HG02571 (cell line): Measurements from ENCODE around the gene SYNPO2L.
A peak's percentile ranks its signal among the peaks of the same experiment; 100 is the strongest.

Source experiments
- ATAC-seq: cut with Tn5 transposase; IDR thresholded peaks from one replicate; pipeline ENCODE4 v1.9.1; 2021; ENCODE audit warnings: mild to moderate bottlenecking, moderate library complexity; ENCODE audit not compliant: unreplicated experiment

The SYNPO2L gene

GRCh38 chr10:73650537-73651331 lies 5.1 kb downstream of the SYNPO2L start:
- no peak for ATAC-seq

GRCh38 chr10:73649876-73650536 lies 5.8 kb downstream of the SYNPO2L start:
- no peak for ATAC-seq

- ATAC-seq: no peak
Observed at GRCh38 chr10:73648975-73649829, 6.6 kb downstream of the SYNPO2L start.

GRCh38 chr10:73647875-73648651 lies 7.8 kb downstream of the SYNPO2L start:
- no peak for ATAC-seq

- ATAC-seq: no peak
Observed at GRCh38 chr10:73647211-73647874, 8.5 kb downstream of the SYNPO2L start.

GRCh38 chr10:73646598-73647041 lies 9.2 kb downstream of the SYNPO2L start:
- no peak for ATAC-seq

GRCh38 chr10:73645251-73645650 lies 10.6 kb downstream of the SYNPO2L start:
- no peak for ATAC-seq

- no peak for ATAC-seq
Observed at GRCh38 chr10:73644767-73645166, 11.1 kb downstream of the SYNPO2L start.

GRCh38 chr10:73644015-73644743 lies 11.7 kb downstream of the SYNPO2L start:
- ATAC-seq: no peak

- no peak for ATAC-seq
Observed at GRCh38 chr10:73643362-73643761, 12.5 kb downstream of the SYNPO2L start.

GRCh38 chr10:73641328-73642060 lies 14.3 kb downstream of the SYNPO2L start, which contains the start of gene MYOZ1:
MYOZ1 (minus strand) TSS chr10:73641474; CDS start chr10:73640017, 1,457 bp downstream.
- ATAC-seq: no peak

- no peak for ATAC-seq
Observed at GRCh38 chr10:73639286-73639685, 16.5 kb downstream of the SYNPO2L start.

GRCh38 chr10:73635781-73636180 lies 20.0 kb downstream of the SYNPO2L start:
- no peak for ATAC-seq

GRCh38 chr10:73634421-73634820 lies 21.4 kb downstream of the SYNPO2L start:
- ATAC-seq: no peak

GRCh38 chr10:73629165-73629564 lies 26.7 kb downstream of the SYNPO2L start:
- no peak for ATAC-seq

GRCh38 chr10:73628405-73628804 lies 27.4 kb downstream of the SYNPO2L start:
- no peak for ATAC-seq

- no peak for ATAC-seq
Observed at GRCh38 chr10:73627300-73627699, 28.5 kb downstream of the SYNPO2L start.

- peak; percentile 97 for ATAC-seq
Observed at GRCh38 chr10:73625884-73626752, 29.7 kb downstream of the SYNPO2L start.
